HG02938 (cell line): ENCODE measurements around the gene TMEM129.

Experiments
- ATAC-seq: cut with Tn5 transposase; IDR thresholded peaks from one replicate; pipeline ENCODE4 v1.9.1; 2021; ENCODE audit warnings: mild to moderate bottlenecking, moderate library complexity; ENCODE audit not compliant: unreplicated experiment

TMEM129 gene

DNA sequence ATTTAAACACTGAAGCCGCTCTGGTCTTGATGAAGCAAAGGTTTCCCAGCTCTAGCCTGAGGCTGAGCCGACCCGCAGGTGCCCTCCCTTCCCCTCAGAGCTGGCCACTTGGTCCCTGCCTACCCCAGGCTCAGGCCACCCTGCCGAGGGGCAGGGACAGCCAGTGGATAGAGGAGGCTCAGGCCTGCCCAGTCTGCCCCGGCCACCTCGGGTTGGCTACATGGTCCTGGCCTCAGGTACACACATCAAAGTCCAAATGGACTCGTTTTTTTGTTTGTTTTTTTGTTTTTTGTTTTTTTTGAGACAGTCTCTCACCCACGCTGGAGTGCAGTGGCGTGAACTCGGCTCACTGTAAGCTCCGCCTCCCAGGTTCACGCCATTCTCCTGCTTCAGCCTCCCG is 24.0 kb upstream of the TMEM129 start:
- no peak for ATAC-seq

DNA sequence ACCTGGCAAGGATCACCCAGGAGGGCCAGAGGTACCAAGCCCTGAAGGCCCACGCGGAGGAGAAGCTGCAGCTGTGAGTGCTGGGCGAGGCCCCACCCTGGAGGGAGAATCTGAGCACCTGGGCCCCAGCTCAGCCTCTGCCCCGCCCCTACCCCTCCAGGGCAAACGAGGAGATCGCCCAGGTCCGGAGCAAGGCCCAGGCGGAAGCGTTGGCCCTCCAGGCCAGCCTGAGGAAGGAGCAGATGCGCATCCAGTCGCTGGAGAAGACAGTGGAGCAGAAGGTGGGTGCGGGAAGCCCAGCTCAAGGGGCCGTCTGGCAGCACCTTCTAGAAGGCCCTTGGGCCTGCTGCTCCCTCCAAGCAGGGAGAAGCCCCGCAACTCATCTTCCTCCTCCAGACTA is 23.4 kb upstream of the TMEM129 start:
- no peak for ATAC-seq

- ATAC-seq, result no peak
Observed at GRCh38 chr4:1743975-1744374, 22.9 kb upstream of the TMEM129 start.

DNA sequence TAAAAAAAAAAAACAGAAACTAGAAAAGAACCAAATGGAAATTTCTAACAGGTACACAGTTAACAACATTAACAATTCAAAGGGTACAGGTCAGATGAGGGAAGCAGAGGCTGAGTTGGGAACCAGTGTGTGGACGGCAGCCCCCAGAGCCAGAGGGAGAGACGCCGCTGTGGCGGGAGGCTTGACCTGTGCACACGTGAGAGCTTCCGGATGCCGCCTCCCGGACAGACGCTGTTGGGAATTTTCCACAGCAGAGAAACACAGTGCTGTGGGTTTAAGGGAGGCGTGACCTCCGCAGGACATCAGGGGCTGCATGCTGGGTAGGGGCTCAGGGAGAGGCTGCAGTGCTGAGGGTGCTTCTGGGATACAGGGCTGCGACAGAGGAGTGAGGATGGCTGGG is 22.4 kb upstream of the TMEM129 start:
- ATAC-seq, result no peak

DNA sequence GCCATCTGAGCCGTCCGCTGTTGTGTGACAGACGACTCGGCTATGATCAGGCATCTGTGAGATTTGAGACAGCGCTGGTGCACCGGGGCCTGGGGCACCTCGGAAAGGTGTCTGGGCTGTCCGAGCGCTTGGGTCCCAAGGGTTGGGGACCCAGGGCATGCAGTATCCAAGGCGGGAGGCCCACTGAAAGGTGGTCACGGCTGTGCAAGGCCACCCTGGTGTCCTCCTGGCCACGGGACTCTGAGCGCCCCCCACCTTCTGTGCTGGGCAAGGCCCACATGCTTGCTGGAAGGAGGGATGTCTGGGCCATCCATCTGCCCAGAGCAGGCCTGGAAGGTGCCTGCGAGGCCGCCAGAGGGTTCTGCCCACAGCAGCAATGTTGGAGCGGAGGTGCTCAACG is 20.1 kb upstream of the TMEM129 start:
- no peak for ATAC-seq

- ATAC-seq, result no peak
Observed at GRCh38 chr4:1740021-1740545, 19.0 kb upstream of the TMEM129 start.

- no peak for ATAC-seq
Observed at GRCh38 chr4:1739358-1739757, 18.2 kb upstream of the TMEM129 start.

- no peak for ATAC-seq
Observed at GRCh38 chr4:1738410-1738809, 17.3 kb upstream of the TMEM129 start.

DNA sequence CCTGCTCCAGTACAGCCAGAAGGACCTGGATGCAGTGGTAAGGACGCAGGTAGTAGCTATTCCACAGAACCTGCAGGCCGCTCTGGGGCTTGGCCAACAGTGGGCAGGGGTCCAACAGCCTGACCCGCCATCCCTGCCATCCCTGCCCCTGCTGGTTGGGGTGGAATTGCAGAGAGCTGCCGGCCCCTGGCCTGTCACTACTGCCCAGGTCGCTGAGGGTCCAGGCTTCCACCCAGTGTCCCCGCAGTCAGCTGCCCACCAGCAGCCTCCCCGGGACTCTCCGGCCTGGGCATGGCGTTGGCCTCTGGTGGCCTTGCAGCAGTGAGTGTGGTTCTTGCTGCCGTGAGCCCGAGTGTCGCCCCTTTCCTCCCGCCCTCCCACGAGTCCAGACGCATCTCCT is 16.5 kb upstream of the TMEM129 start:
- no peak for ATAC-seq

DNA sequence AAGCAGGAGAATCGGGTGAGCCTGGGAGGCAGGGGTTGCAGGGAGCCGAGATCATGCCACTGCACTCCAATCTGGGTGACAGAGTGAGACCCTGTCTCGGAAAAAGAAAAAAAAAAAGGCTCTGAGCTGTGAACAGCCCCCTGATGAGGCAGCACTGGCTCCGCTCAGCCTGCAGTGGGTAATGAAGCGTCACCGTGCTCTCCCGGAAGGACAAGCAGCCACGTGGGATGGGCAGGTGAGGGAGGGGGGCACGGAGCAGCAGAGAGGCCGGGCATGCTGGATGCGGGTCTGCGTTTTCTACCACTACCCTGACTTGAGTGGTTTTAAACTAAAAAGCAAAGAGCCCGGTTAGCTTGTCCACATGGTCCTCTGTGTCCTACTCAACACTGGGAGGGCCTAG is 15.7 kb upstream of the TMEM129 start:
- no peak for ATAC-seq

DNA sequence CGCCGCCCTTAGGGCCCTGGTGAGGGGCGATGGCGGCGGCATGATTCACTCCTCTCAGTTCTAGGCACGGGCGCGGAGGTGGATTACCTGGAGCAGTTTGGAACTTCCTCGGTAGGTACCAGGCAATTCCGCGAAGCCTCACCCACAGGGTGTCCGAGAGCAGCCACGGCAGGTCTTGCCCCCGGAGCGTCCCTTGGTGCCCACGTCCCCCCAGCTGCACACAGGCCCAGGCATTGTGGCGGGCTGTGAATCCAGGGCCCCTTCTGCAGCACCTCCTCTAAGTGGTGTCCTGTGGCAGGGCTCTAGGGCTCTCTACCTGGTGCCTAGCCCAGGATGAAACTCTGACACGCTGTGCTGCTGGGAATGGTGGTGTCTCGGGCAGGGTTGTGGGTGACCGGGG is 14.1 kb upstream of the TMEM129 start:
- ATAC-seq, result no peak

DNA sequence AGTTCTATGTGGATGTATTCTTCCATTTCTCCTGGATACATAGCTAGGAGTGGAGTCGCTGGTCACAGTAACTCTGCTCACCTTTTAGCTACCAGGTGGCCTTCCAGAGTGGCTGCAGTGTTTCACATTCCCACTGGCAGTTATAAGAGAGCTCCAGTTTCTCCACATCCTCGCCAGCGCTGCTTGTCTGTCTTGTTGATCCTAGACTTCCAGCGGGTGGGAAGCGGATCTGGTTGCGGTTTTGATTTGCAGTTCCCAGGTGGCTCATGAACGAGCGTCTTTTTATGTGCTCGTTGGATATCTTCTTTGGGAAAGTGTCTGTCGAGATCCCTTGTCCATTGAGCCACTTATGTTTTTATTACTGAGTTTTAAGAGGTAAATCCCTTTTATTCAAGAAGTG is 11.8 kb upstream of the TMEM129 start:
- ATAC-seq, result no peak

DNA sequence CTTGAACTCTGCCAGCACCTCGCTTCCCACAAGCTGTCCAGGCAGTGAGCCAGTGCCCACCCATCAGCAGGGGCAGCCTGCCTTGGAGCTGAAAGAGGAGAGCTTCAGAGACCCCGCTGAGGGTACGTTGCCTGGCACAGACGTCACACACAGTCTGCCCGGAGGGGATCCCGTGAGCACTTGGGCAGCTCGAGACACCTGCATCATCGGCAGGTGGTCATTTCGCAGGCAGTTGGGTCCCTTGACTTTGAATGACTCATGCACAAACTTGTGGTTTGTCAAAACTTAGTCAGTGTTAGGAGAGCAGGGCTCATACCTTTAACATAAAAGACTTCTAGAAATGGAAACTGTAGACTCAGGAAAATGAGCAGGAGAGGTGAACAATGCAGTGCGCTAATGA is 10.1 kb upstream of the TMEM129 start:
- ATAC-seq, result no peak

GRCh38 chr4:1730532-1731135 is 9.5 kb upstream of the TMEM129 start:
- ATAC-seq, result no peak

DNA sequence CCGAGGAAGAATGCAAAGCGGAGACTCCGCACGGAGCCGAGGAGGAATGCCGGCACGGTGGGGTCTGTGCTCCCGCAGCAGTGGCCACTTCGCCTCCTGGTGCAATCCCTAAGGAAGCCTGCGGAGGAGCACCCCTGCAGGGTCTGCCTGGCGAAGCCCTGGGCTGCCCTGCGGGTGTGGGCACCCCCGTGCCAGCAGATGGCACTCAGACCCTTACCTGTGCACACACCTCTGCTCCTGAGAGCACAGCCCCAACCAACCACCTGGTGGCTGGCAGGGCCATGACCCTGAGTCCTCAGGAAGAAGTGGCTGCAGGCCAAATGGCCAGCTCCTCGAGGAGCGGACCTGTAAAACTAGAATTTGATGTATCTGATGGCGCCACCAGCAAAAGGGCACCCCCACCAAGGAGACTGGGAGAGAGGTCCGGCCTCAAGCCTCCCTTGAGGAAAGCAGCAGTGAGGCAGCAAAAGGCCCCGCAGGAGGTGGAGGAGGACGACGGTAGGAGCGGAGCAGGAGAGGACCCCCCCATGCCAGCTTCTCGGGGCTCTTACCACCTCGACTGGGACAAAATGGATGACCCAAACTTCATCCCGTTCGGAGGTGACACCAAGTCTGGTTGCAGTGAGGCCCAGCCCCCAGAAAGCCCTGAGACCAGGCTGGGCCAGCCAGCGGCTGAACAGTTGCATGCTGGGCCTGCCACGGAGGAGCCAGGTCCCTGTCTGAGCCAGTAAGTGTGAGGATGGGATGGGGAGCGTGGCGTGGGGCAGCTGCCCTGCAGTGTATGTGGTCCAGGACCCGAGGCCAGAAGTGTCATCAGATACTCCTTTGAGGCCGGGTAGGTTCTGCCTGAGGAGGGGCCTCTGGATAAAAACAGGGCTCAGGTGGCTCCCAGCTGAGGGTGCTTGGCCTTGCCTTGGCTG is 7.2 kb upstream of the TMEM129 start:
- ATAC-seq, result no peak

- ATAC-seq, result no peak
Observed at GRCh38 chr4:1727117-1728031, 6.3 kb upstream of the TMEM129 start.

- no peak for ATAC-seq
Observed at GRCh38 chr4:1726146-1726934, 5.2 kb upstream of the TMEM129 start.

GRCh38 chr4:1725521-1725920 is 4.4 kb upstream of the TMEM129 start:
- no peak for ATAC-seq

- ATAC-seq, result no peak
Observed at GRCh38 chr4:1723131-1723801, 2.1 kb upstream of the TMEM129 start.

- ATAC-seq, result no peak
Observed at GRCh38 chr4:1722551-1723118, 1.5 kb upstream of the TMEM129 start.
